HCT116 (cell line): ENCODE data around the gene TMCC1. TPM values are rescaled to one million over a fixed set of nuclear protein-coding genes. Genes with fewer than 3 reads are reported as not detected.

Experiments used
- ATAC-seq: fragments of 200-7000 bp; cut with Tn5 transposase; 2 replicates; pipeline ENCODE4 v1.9.1; 2020; ENCODE audit warnings: mild to moderate bottlenecking, moderate library complexity
- BruUV-seq: library from RNA; stranded (reverse); fragments of 400-500 nt; replicated peaks from 2 replicates; lab custom pipeline; 2021; lab: Mats Ljungman, UMichigan
- CTCF ChIA-PET: fragments of 300-600 bp; sonication (Branson Sonifier 250); formaldehyde crosslinking; loops from one replicate; lab custom pipeline; 2021; ENCODE audit warnings: antibody characterized with exemption; lab: Charles Lee
- POLR2A ChIA-PET: fragments of 300-600, 350-600 bp; sonication (Branson Sonifier 250); formaldehyde crosslinking; loops from one replicate; lab custom pipeline; 2021; ENCODE audit warnings: antibody characterized with exemption; lab: Charles Lee
- RAD21 ChIA-PET, 2 experiments: fragments of 300-600 bp; sonication (Branson Sonifier 250); formaldehyde crosslinking; loops; one replicate each; lab custom pipeline; 2023; ENCODE audit warnings: low total read pairs in 2 of 2; ENCODE audit not compliant: uncharacterized antibody in 2 of 2, unreplicated experiment in 2 of 2, low non-redundant PET in 1 of 2; lab: Charles Lee
- DNase-seq: peaks from one replicate; pipeline ENCODE4 v3.0.0-alpha.2; 2010; ENCODE audit warnings: low read depth, low spot score
- H2AFZ ChIP-seq: fragments of 200-600 bp; shearing (Covaris generic), sonication (generic); 2 replicates; pipeline ENCODE4 v1.6.1; 2017; ENCODE audit warnings: low read depth, mixed run types, mixed read lengths, antibody characterized with exemption, low read length; ENCODE audit not compliant: poor library complexity, severe bottlenecking
- H3K27ac ChIP-seq: 2 replicates; pipeline ENCODE4 v1.5.1; 2012; ENCODE audit warnings: low read depth, low read length
- H3K27me3 ChIP-seq: fragments of 200-600 bp; sonication (generic); 2 replicates; pipeline ENCODE4 v1.6.1; 2016; ENCODE audit warnings: mixed run types, low read length, mixed read lengths; ENCODE audit not compliant: insufficient read depth
- H3K36me3 ChIP-seq, 2 experiments: fragments of 200-500 bp in 1 of 2; fragments of 200-600 bp in 1 of 2; sonication (Bioruptor generic) in 1 of 2; sonication (generic) in 1 of 2; 2 replicates each; pipeline versions ENCODE4 v1.5.1 to v1.6.1; 2014 to 2016; ENCODE audit warnings: low read length in 2 of 2, inconsistent platforms in 1 of 2, mixed read lengths in 1 of 2, mixed run types in 1 of 2; ENCODE audit not compliant: insufficient read depth in 2 of 2, control insufficient read depth in 1 of 2
- H3K4me1 ChIP-seq, 2 experiments: fragments of 200-600 bp in 1 of 2; sonication (generic) in 1 of 2; 2 replicates each; pipeline versions ENCODE4 v1.5.1 to v1.6.1; 2012 to 2017; ENCODE audit warnings: low read length in 2 of 2, inconsistent platforms in 1 of 2, mild to moderate bottlenecking in 1 of 2, mixed read lengths in 1 of 2, mixed run types in 1 of 2, moderate library complexity in 1 of 2; ENCODE audit not compliant: insufficient read depth in 2 of 2, control insufficient read depth in 1 of 2
- H3K4me2 ChIP-seq: fragments of 200-600 bp; sonication (generic); 2 replicates; pipeline ENCODE4 v1.6.1; 2017; ENCODE audit warnings: mixed run types, low read length, mixed read lengths
- H3K4me3 ChIP-seq, 2 experiments: fragments of 200-600 bp in 1 of 2; sonication (generic) in 1 of 2; replicated peaks in 1 of 2; 2 replicates each; pipeline ENCODE4 v1.5.1; 2011 to 2016; ENCODE audit warnings: low read length in 2 of 2, control low read depth in 1 of 2, low read depth in 1 of 2, mild to moderate bottlenecking in 1 of 2, mixed read lengths in 1 of 2, mixed run types in 1 of 2
- H3K79me2 ChIP-seq: fragments of 200-600 bp; sonication (generic); 2 replicates; pipeline ENCODE4 v1.6.1; 2017; ENCODE audit warnings: mild to moderate bottlenecking, mixed run types, low read length, moderate library complexity, mixed read lengths; ENCODE audit not compliant: insufficient read depth
- H3K9ac ChIP-seq: fragments of 200-600 bp; sonication (generic); 2 replicates; pipeline ENCODE4 v1.6.1; 2016; ENCODE audit warnings: low read length, mixed read lengths
- H3K9me2 ChIP-seq: fragments of 200-600 bp; sonication (generic), shearing (Covaris generic); 2 replicates; pipeline ENCODE4 v1.6.1; 2017; ENCODE audit warnings: mixed run types, mild to moderate bottlenecking, moderate library complexity; ENCODE audit not compliant: insufficient read depth
- H3K9me3 ChIP-seq, 2 experiments: fragments of 200-500 bp in 1 of 2; fragments of 200-600 bp in 1 of 2; sonication (Bioruptor generic) in 1 of 2; sonication (generic) in 1 of 2; 2 replicates each; pipeline ENCODE4 v1.6.1; 2014 to 2017; ENCODE audit warnings: low read length in 2 of 2, mixed read lengths in 2 of 2, inconsistent platforms in 1 of 2, low read depth in 1 of 2, mild to moderate bottlenecking in 1 of 2, mixed run types in 1 of 2, moderate library complexity in 1 of 2; ENCODE audit not compliant: control insufficient read depth in 1 of 2, insufficient read depth in 1 of 2
- H4K20me1 ChIP-seq: fragments of 200-600 bp; sonication (generic), shearing (Covaris generic); 2 replicates; pipeline ENCODE4 v1.6.1; 2017; ENCODE audit warnings: mixed run types, mild to moderate bottlenecking, moderate library complexity; ENCODE audit not compliant: insufficient read depth
- CEBPB ChIP-seq: IDR thresholded peaks from 2 replicates; pipeline ENCODE4 v1.6.1; 2012; ENCODE audit warnings: low read depth
- CTCF ChIP-seq, 3 experiments: fragments of 200-600 bp in 1 of 3; sonication (generic) in 1 of 3; IDR thresholded peaks in 2 of 3; conservative IDR thresholded peaks in 1 of 3; 2 replicates each; pipeline ENCODE4 v1.5.1; 2012 to 2017; ENCODE audit warnings: low read depth in 2 of 3, low read length in 2 of 3, antibody characterized with exemption in 1 of 3, borderline replicate concordance in 1 of 3, control low read depth in 1 of 3, mild to moderate bottlenecking in 1 of 3, mixed read lengths in 1 of 3, mixed run types in 1 of 3, moderate library complexity in 1 of 3; ENCODE audit not compliant: insufficient read depth in 1 of 3
- EGR1 ChIP-seq: IDR thresholded peaks from 2 replicates; pipeline ENCODE4 v1.6.1; 2012; ENCODE audit warnings: low read depth
- ELF1 ChIP-seq: IDR thresholded peaks from 2 replicates; pipeline ENCODE4 v1.6.1; 2012; ENCODE audit warnings: low read depth, borderline replicate concordance
- EZH2phosphoT487 ChIP-seq: fragments of 200-600 bp; IDR thresholded peaks from 2 replicates; pipeline ENCODE4 v1.6.1; 2018; ENCODE audit warnings: antibody characterized with exemption, borderline replicate concordance
- FOSL1 ChIP-seq: IDR thresholded peaks from 2 replicates; pipeline ENCODE4 v1.6.1; 2012; ENCODE audit warnings: low read depth
- JUND ChIP-seq: IDR thresholded peaks from 2 replicates; pipeline ENCODE4 v1.6.1; 2012
- MAX ChIP-seq: IDR thresholded peaks from 2 replicates; pipeline ENCODE4 v1.6.1; 2012
- POLR2A ChIP-seq: IDR thresholded peaks from 2 replicates; pipeline ENCODE4 v1.7.0; 2011; ENCODE audit warnings: borderline replicate concordance; ENCODE audit not compliant: insufficient read depth, insufficient read length; ENCODE audit errors: extremely low read depth
- SIN3A ChIP-seq: IDR thresholded peaks from 2 replicates; pipeline ENCODE4 v1.6.1; 2012; ENCODE audit warnings: low read depth
- SP1 ChIP-seq: IDR thresholded peaks from 2 replicates; pipeline ENCODE4 v1.6.1; 2012; ENCODE audit warnings: low read depth
- SRF ChIP-seq: IDR thresholded peaks from 2 replicates; pipeline ENCODE4 v1.6.1; 2012; ENCODE audit warnings: low read depth
- ZFX ChIP-seq: fragments of 450-650 bp; IDR thresholded peaks from 2 replicates; pipeline ENCODE4 v1.6.1; 2017
- intact Hi-C: fragments of 100-400 bp; cut with micrococcal nuclease; formaldehyde crosslinking; loops from 2 replicates; pipeline ENCODE4 v1.10.0; 2022
- total RNA-seq: library from RNA; stranded (reverse); gene quantifications from one replicate; pipeline ENCODE4 v1.2.1, GENCODE V29; 2021; ENCODE audit not compliant: unreplicated experiment

Gene TMCC1
- total RNA-seq, 1 experiment from 2014 or later: 32.5 TPM

DNA sequence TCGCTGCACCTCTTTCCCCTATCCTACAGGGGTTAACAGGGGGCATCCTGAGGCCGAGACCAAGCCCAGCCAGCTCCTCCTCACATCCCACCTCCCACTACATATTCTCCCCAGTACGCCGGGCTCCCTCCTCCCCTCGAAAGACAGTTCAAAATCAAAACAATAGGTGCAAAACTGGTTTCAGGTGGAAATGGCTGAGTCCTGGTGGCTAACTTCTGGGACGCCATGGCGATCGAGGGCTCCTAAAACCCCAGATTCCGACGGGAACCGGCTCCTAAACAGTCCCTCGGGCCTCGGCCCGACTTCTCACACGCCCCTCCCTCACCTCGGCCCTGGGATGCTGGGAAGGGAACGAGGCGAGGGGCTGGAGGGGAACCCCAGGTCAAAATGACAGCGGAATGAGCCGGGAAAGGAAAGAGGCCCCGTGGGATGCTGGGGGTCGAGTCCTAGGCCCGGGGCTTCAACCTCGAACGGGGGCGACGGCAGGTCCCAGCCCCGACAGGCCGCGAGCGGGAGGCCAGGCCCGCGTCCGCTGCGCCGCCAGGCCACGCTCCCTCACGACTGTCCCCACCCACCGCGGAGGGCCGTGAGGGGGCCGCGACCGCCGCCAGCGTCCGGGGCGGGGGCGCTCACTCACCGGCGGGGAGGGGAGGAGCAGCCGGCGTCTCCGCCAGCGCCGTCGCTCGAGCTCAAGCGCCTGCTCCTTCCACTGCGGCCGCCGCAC lies 492 bp downstream of the TMCC1 start:
- Histone ChIP-seq H3K4me3 (peak overlapping the region; percentile 67 to 95), H4K20me1 (peaks cover 6% of the 10 kb centered on the region; the same call in 1 of the 2 replicates), H3K27me3 (no peaks in the 10 kb centered on the region), H3K9me2 (no peaks in the 10 kb centered on the region), H3K9ac (peak overlapping the region; percentile 93), H3K9me3 (no peaks in the 10 kb centered on the region), H2AFZ (peak overlapping the region; percentile 3), H3K79me2 (peaks cover 31% of the 10 kb centered on the region), H3K4me2 (peak overlapping the region; percentile 96), H3K4me1 (peaks cover 26 to 50% of the 10 kb centered on the region in 2 experiments), H3K27ac (peak overlapping the region; percentile 74), H3K36me3 (no peaks in the 10 kb centered on the region)
- intact Hi-C loops: no loop called here
- CTCF ChIA-PET: no interaction called here
- no TSS peak for BruUV-seq
- TF ChIP-seq POLR2A: peak; percentile 12
- no peak for TF ChIP-seq EGR1
- TF ChIP-seq EZH2phosphoT487: no peak
- TF ChIP-seq CEBPB: no peak
- peak; percentile 52 for TF ChIP-seq MAX
- TF ChIP-seq ZFX: peak; percentile 94
- no peak for TF ChIP-seq SP1
- TF ChIP-seq SIN3A: peak; percentile 15; the same call in 1 of the 2 replicates
- no peak for TF ChIP-seq JUND
- TF ChIP-seq CTCF (IDR thresholded peaks at IDR 0.05 in 2 of 3, conservative IDR thresholded peaks at IDR 0.05 in 1 of 3; ENCODE audit: borderline replicate concordance in 1 of 3, insufficient read depth in 1 of 3, low read depth in 2 of 3, low read length in 2 of 3): no peak
- no peak for TF ChIP-seq FOSL1
- TF ChIP-seq SRF: no peak
- no peak for TF ChIP-seq ELF1
- POLR2A ChIA-PET: interaction anchor here (0.6 to 1.2 kb wide), 2 partner anchors 9 to 209 kb away, joined by 3 read pairs; no protein-coding TSS in a partner anchor
- RAD21 ChIA-PET: no interaction called here
- DNase-seq (no peak), ATAC-seq (peak; percentile 72)
